Neural cell (in vitro differentiated cells): ENCODE results near the gene BCHE.

Source experiments
- CTCF ChIP-seq: fragments of 450-650 bp; IDR thresholded peaks from 2 replicates; pipeline ENCODE4 v1.5.1; 2014; ENCODE audit warnings: antibody characterized with exemption, mild to moderate bottlenecking, moderate library complexity; ENCODE audit not compliant: poor library complexity, severe bottlenecking
- POLR2AphosphoS5 ChIP-seq: IDR thresholded peaks from 2 replicates; pipeline ENCODE4 v1.6.1; 2012

- TF ChIP-seq CTCF (no peak), POLR2AphosphoS5 (no peak)
Measured at GRCh38 chr3:165835431-165835830, 1.8 kb downstream of the BCHE start.
